ENCODE data around the gene SLC43A2. TPM values are rescaled to one million over a fixed set of nuclear protein-coding genes. Genes with fewer than 3 reads are reported as not detected.

Gene SLC43A2
- total and polyA plus RNA-seq, 2 of the 13 experiments (the other 11 are each of a cell fraction or from before 2014, with no cell fraction given), result 7.3 to 20.0 TPM

GRCh38 chr17:1611715-1612114 is 16.9 kb downstream of the SLC43A2 start:
- no peak for DNase-seq (ENCODE audit: low spot score)
- no peak for TF ChIP-seq SNRNP70 (IDR thresholded peaks at IDR 0.05; ENCODE audit: low read depth, low read length)
- TF ChIP-seq ZNF138 (CRISPR knock-in tag; IDR thresholded peaks at IDR 0.05; ENCODE audit: low read depth), result no peak
- no peak for TF ChIP-seq SYNCRIP (IDR thresholded peaks at IDR 0.05; ENCODE audit: insufficient read depth, low read depth, low read length)
- no peak for TF ChIP-seq MED13 (CRISPR knock-in tag; IDR thresholded peaks at IDR 0.05)
- no peak for TF ChIP-seq ZNF891 (CRISPR knock-in tag; IDR thresholded peaks at IDR 0.05)
- no peak for TF ChIP-seq ZNF530 (CRISPR knock-in tag; IDR thresholded peaks at IDR 0.05; ENCODE audit: low read depth)
- no peak for TF ChIP-seq NFE2L1 (CRISPR knock-in tag; IDR thresholded peaks at IDR 0.05; ENCODE audit: borderline replicate concordance)
- no peak for TF ChIP-seq ZNF281 (CRISPR knock-in tag; IDR thresholded peaks at IDR 0.05; ENCODE audit: borderline replicate concordance)
- TF ChIP-seq ZNF180 (CRISPR knock-in tag; IDR thresholded peaks at IDR 0.05; ENCODE audit: borderline replicate concordance, low read depth), result no peak
- no peak for TF ChIP-seq EP300 (IDR thresholded peaks at IDR 0.05; ENCODE audit: low read depth in 2 of 2, low read length in 2 of 2)
- TF ChIP-seq EP300 (CRISPR knock-in tag; IDR thresholded peaks at IDR 0.05; ENCODE audit: borderline replicate concordance), result no peak
- TF ChIP-seq NRL (CRISPR knock-in tag; IDR thresholded peaks at IDR 0.05; ENCODE audit: borderline replicate concordance), result no peak
- no peak for TF ChIP-seq ZNF30 (CRISPR knock-in tag; IDR thresholded peaks at IDR 0.05)
- no peak for TF ChIP-seq ZNF605 (CRISPR knock-in tag; IDR thresholded peaks at IDR 0.05)
- CTCF ChIA-PET (ENCODE audit: low intra/inter-chr PET ratio, low total read pairs), result no interaction called here

More at GRCh38 chr17:1611715-1612114, 16.9 kb downstream of the SLC43A2 start:
- Histone ChIP-seq H3K4me3 (replicated peaks in 1 of 3; ENCODE audit: insufficient read depth in 1 of 3, low read depth in 2 of 3, low read length in 3 of 3) (no peak overlapping the region), H3K79me2 (ENCODE audit: insufficient read depth, low read length) (no peaks in the 10 kb centered on the region), H3K27me3 (ENCODE audit: control insufficient read depth in 1 of 2, insufficient read depth in 2 of 2, low read length in 2 of 2) (no peaks in the 10 kb centered on the region), H3K4me2 (ENCODE audit: low read depth, low read length) (no peak overlapping the region), H2AFZ (ENCODE audit: low read length) (no peak overlapping the region), H3K27ac (ENCODE audit: extremely low read length, insufficient read depth, low read length) (no peak overlapping the region), H3K9ac (ENCODE audit: insufficient read depth, low read depth, low read length) (no peak overlapping the region), H3K9me3 (ENCODE audit: low read length) (no peaks in the 10 kb centered on the region), H3K36me3 (replicated peaks in 1 of 2; ENCODE audit: control insufficient read depth in 1 of 2, insufficient read depth in 2 of 2, low read length in 2 of 2) (peaks cover 0 to 1% of the 10 kb centered on the region in 2 experiments; a peak in 2 of 5 replicates), H4K20me1 (ENCODE audit: insufficient read depth, low read length) (no peaks in the 10 kb centered on the region), H3K4me1 (ENCODE audit: insufficient read depth, low read length) (peaks cover 29% of the 10 kb centered on the region)
- no TSS peak for BruUV-seq (replicated peaks)
- POLR2A ChIA-PET, result interaction anchor here (1.0 kb wide), 1 partner anchor 14 kb away, joined by 3 read pairs; no protein-coding TSS in a partner anchor
- intact Hi-C loops (cut with micrococcal nuclease; ENCODE audit: unreplicated experiment) (loop anchor here (5.0 kb wide), 1 partner anchor 459 kb away; no protein-coding TSS in a partner anchor), in situ Hi-C loops (cut with HindIII; ENCODE audit: extremely low pct_ligation_motif_present, low pct_unique_long_range_greater_than_20kb) (no loop called here)
- ATAC-seq, result no peak
- FAIRE-seq, result no peak
- 97% methylated on average over 10 of the region's 10 CpGs for WGBS (ENCODE audit: low lambda C conversion rate)

All from HepG2 (cell line).